B cell (primary cell): ENCODE measurements around the gene GIGYF2.

Experiments
- CTCF ChIP-seq: fragments of 200-600 bp; IDR thresholded peaks from one replicate; pipeline ENCODE4 v1.8.0; 2022; ENCODE audit warnings: antibody characterized with exemption, mild to moderate bottlenecking
- EZH2 ChIP-seq: IDR thresholded peaks from 2 replicates; pipeline ENCODE4 v1.6.1; 2012; ENCODE audit warnings: borderline replicate concordance, low read depth, mild to moderate bottlenecking, moderate library complexity, low read length; ENCODE audit not compliant: insufficient read depth, poor library complexity, severe bottlenecking

GRCh38 chr2:232810444-232810843, 113.3 kb downstream of the GIGYF2 start:
- TF ChIP-seq CTCF (no peak), EZH2 (no peak)
